HG02943 (cell line): ENCODE data around the gene TMTC1.
"Not testable (repeated sequence)": the region's sequence is repeated elsewhere in the genome, so short reads cannot be mapped to it uniquely, and the experiment has no call there.

Source experiments
- ATAC-seq: cut with Tn5 transposase; IDR thresholded peaks from one replicate; pipeline ENCODE4 v1.9.1; 2021; ENCODE audit warnings: mild to moderate bottlenecking, low read depth, moderate library complexity; ENCODE audit not compliant: unreplicated experiment

Gene TMTC1

GRCh38 chr12:29676676-29677075 is 107.1 kb downstream of the TMTC1 start:
- no peak for ATAC-seq

GRCh38 chr12:29674463-29674862 is 109.3 kb downstream of the TMTC1 start:
- no peak for ATAC-seq

GRCh38 chr12:29673346-29673745 is 110.4 kb downstream of the TMTC1 start:
- no peak for ATAC-seq

- no peak for ATAC-seq
These were observed 111.2 kb downstream of the TMTC1 start for GRCh38 chr12:29672580-29672979.

- ATAC-seq = no peak
These were observed 112.0 kb downstream of the TMTC1 start for GRCh38 chr12:29671742-29672141.

GRCh38 chr12:29667011-29667410 is 116.7 kb downstream of the TMTC1 start:
- ATAC-seq = no peak

- no peak for ATAC-seq
These were observed 118.6 kb downstream of the TMTC1 start for GRCh38 chr12:29665107-29665506.

GRCh38 chr12:29662734-29663323 is 120.9 kb downstream of the TMTC1 start:
- ATAC-seq = no peak

GRCh38 chr12:29660847-29661246 is 122.9 kb downstream of the TMTC1 start:
- ATAC-seq = no peak

- no peak for ATAC-seq
These were observed 126.8 kb downstream of the TMTC1 start for GRCh38 chr12:29656762-29657538.

- ATAC-seq = no peak
These were observed 127.9 kb downstream of the TMTC1 start for GRCh38 chr12:29655861-29656260.

GRCh38 chr12:29653286-29653685 is 130.5 kb downstream of the TMTC1 start:
- no peak for ATAC-seq

GRCh38 chr12:29650371-29650770 is 133.4 kb downstream of the TMTC1 start:
- ATAC-seq = no peak

- no peak for ATAC-seq
These were observed 134.0 kb downstream of the TMTC1 start for GRCh38 chr12:29649722-29650121.

- no peak for ATAC-seq
These were observed 139.1 kb downstream of the TMTC1 start for GRCh38 chr12:29644536-29645162.

GRCh38 chr12:29640589-29641345 is 143.0 kb downstream of the TMTC1 start:
- no peak for ATAC-seq

- no peak for ATAC-seq
These were observed 143.7 kb downstream of the TMTC1 start for GRCh38 chr12:29639893-29640495.

GRCh38 chr12:29638528-29638927 is 145.2 kb downstream of the TMTC1 start:
- ATAC-seq = no peak

- no peak for ATAC-seq
These were observed 149.7 kb downstream of the TMTC1 start for GRCh38 chr12:29634057-29634456.

- ATAC-seq = not testable (repeated sequence)
These were observed 153.6 kb downstream of the TMTC1 start for GRCh38 chr12:29630164-29630563.

- ATAC-seq = no peak
These were observed 156.5 kb downstream of the TMTC1 start for GRCh38 chr12:29627221-29627620.
